Prostate gland (tissue), 2 donors: ENCODE measurements around the gene BHLHE40. TPM values are rescaled to one million over a fixed set of nuclear protein-coding genes. Genes with fewer than 3 reads are reported as not detected.

ENCODE experiments used
- DNase-seq: peaks from one replicate; pipeline ENCODE4 v3.0.0-alpha.2; 2019; ENCODE audit warnings: low spot score
- H3K27ac ChIP-seq, 2 donors: fragments of 200-600 bp; sonication (generic); 2 replicates each; pipeline ENCODE4 v1.5.1; 2017 to 2019
- H3K27me3 ChIP-seq: fragments of 200-600 bp; sonication (generic); replicated peaks from 2 replicates; pipeline ENCODE4 v1.5.1; 2019; ENCODE audit not compliant: insufficient read depth
- H3K36me3 ChIP-seq, 2 donors: fragments of 200-600 bp; sonication (generic); 1 replicate in 1 of 2; 2 replicates in 1 of 2; pipeline versions ENCODE4 v1.5.1 to v1.8.1; 2017 to 2019
- H3K4me1 ChIP-seq: fragments of 200-600 bp; sonication (generic); replicated peaks from 2 replicates; pipeline ENCODE4 v1.5.1; 2019
- H3K4me3 ChIP-seq, 2 donors: fragments of 200-600 bp; sonication (generic); 2 replicates each; pipeline ENCODE4 v1.5.1; 2017 to 2019
- H3K9me3 ChIP-seq: fragments of 200-600 bp; sonication (generic); 2 replicates; pipeline ENCODE4 v1.5.1; 2017
- CTCF ChIP-seq, 4 experiments: fragments of 200-600 bp in 2 of 4; fragments of 450-650 bp in 2 of 4; sonication (generic) in 2 of 4; IDR thresholded peaks; 1 replicate in 3 of 4; 2 replicates in 1 of 4; pipeline ENCODE4 v1.5.1; 2016 to 2019; ENCODE audit warnings: antibody characterized with exemption in 4 of 4, mild to moderate bottlenecking in 2 of 4, moderate library complexity in 2 of 4
- POLR2A ChIP-seq: fragments of 450-650 bp; IDR thresholded peaks from one replicate; pipeline ENCODE4 v1.6.1; 2016; ENCODE audit warnings: antibody characterized with exemption, mild to moderate bottlenecking
- POLR2AphosphoS5 ChIP-seq: sonication (generic); formaldehyde crosslinking; IDR thresholded peaks from one replicate; pipeline ENCODE4 v1.6.1; 2017; ENCODE audit warnings: antibody characterized with exemption
- WGBS: methylation state at CpG from one replicate; pipeline ENCODE4 v1.1.5; 2018; 5-methylcytosine and 5-hydroxymethylcytosine counted together
- intact Hi-C: fragments of 100-400 bp; cut with DNase I; formaldehyde crosslinking; loops from one replicate; pipeline ENCODE4 v1.14.2; 2022
- total RNA-seq, 2 donors: library from RNA; depleted of rRNA; stranded (reverse); fragments of >200 nt; gene quantifications; one replicate each; pipeline ENCODE4 v1.1.0, GENCODE V29; 2016

The BHLHE40 gene
- total RNA-seq, 2 donors from 2014 or later = 32.3 to 52.0 TPM

GRCh38 chr3:4990069-4990468, 10.8 kb downstream of the BHLHE40 start:
- DNase-seq = peak; percentile 1
- H3K27me3 ChIP-seq = no peaks in the 10 kb centered on the region
- TF ChIP-seq POLR2A (no peak), POLR2AphosphoS5 (no peak), CTCF (IDR thresholded peaks at IDR 0.05) (no peak)
- peak overlapping the region; percentile 13 to 98 for H3K27ac ChIP-seq
- WGBS = 84% methylated on average over 3 of the region's 3 CpGs
- no peaks in the 10 kb centered on the region for H3K9me3 ChIP-seq
- peaks cover 12% of the 10 kb centered on the region for H3K4me1 ChIP-seq
- no peak overlapping the region for H3K4me3 ChIP-seq
- H3K36me3 ChIP-seq = no peaks in the 10 kb centered on the region
- intact Hi-C loops = no loop called here

DNA sequence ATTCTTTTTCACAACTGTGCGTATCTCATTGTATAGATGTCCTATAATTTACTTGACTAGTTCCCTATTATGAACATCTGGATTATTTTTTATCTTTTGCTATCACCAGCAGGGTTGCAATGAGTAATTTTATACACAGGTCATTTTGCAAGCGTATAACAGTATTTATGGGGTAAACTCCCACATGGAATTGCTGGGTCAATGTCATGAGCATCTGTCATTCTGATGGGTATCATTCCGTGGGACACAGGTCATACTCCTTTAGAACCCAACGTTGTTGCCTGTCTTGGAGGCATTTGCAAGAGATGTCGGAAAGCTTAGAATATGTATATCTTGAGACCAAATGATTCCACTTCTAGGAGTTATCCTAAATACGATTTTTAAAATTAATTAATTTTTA, 12.9 kb downstream of the BHLHE40 start:
- Histone ChIP-seq H3K4me3 (no peak overlapping the region), H3K27me3 (no peaks in the 10 kb centered on the region), H3K9me3 (no peaks in the 10 kb centered on the region), H3K4me1 (no peaks in the 10 kb centered on the region), H3K27ac (no peak overlapping the region), H3K36me3 (no peaks in the 10 kb centered on the region)
- no peak for DNase-seq
- intact Hi-C loops = no loop called here
- WGBS = 84% methylated on average over 6 of the region's 6 CpGs
- TF ChIP-seq POLR2A = no peak
- TF ChIP-seq POLR2AphosphoS5 = no peak
- no peak for TF ChIP-seq CTCF (IDR thresholded peaks at IDR 0.05)

DNA sequence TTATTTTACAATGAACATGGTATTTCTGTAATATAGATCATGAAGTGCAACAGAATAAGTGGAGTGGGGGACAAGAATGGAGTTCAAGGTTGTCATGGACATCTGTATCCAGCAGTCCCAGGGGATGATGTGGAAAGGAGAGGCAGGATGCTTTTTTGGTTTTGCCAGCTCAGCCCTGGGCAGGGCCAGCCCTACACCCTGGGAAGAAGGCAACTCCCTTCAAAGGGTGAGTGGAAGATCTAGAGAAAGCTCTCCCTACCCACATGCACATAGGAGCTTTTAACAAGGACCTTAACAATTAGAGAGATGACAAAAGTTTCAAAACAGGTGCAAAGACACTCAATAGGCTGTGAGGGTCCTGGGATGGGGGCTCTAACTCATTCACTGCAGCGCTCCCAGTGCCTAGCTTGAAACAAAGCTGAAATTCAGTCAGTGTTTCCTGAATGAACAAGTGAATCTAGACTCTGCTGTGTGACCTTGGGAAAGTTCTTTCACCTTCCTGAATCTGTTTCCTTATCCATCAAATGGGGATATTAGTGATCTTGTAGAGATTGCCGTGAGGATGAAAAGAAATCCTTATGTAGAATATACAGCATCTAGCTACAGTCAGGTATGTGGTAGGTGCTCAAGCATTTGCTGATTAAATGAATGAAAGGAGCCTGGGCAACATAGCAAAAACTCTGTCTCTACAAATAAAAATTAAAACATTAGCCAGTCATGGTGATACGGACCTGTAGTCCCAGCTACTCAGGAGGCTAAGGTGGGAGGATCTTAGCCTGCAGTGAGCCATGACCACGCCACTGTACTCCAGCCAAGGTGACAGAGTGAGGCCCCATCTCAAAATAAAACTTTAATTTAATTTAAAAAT, 14.3 kb downstream of the BHLHE40 start:
- H3K4me3 ChIP-seq = no peak overlapping the region
- intact Hi-C loops = no loop called here
- H3K4me1 ChIP-seq = no peaks in the 10 kb centered on the region
- H3K27ac ChIP-seq = no peak overlapping the region
- H3K27me3 ChIP-seq = no peaks in the 10 kb centered on the region
- TF ChIP-seq POLR2AphosphoS5 (no peak), CTCF (IDR thresholded peaks at IDR 0.05) (no peak), POLR2A (no peak)
- H3K36me3 ChIP-seq = no peaks in the 10 kb centered on the region
- 91% methylated on average over 4 of the region's 4 CpGs for whole genome bisulfite sequencing
- DNase-seq = no peak
- H3K9me3 ChIP-seq = no peaks in the 10 kb centered on the region

DNA sequence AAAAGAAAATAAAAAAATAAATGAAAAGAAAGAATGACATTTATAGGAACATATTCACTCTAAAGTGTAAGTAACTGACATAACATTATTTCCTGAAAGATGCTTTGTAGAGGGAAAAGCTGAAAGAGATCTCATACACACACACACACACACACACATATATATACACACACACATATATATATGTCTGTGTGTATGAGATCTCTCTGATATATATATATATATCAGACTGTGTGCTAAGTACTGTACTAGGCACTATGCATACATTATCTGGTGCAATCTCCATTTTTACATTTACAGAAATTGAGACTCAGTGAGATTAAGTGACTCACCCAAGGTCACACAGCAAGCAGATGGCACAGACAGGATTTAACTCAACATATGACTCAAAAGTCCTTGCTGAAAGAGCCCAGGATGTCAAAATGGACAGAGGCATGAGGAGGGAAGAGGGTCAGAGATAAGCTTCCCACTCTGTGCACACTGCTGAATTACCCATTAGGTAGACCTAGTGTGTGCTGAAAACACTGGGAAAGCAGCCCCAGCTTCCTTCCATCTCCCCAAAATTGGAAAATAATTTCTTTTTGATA, 15.0 kb downstream of the BHLHE40 start:
- no peak for DNase-seq
- H3K4me3 ChIP-seq = no peak overlapping the region
- TF ChIP-seq POLR2AphosphoS5 = no peak
- no peak for TF ChIP-seq POLR2A
- TF ChIP-seq CTCF (IDR thresholded peaks at IDR 0.05) = no peak
- intact Hi-C loops = no loop called here
- peak overlapping the region; percentile 55 to 61 for H3K27ac ChIP-seq
- no peaks in the 10 kb centered on the region for H3K4me1 ChIP-seq
- H3K9me3 ChIP-seq = no peaks in the 10 kb centered on the region
- no peaks in the 10 kb centered on the region for H3K27me3 ChIP-seq
- no peaks in the 10 kb centered on the region for H3K36me3 ChIP-seq
